GM19023 (cell line): ENCODE results near the gene GPRIN2.
"Not testable (repeated sequence)": the region's sequence is repeated elsewhere in the genome, so short reads cannot be mapped to it uniquely, and the experiment has no call there.

Experiments
- ATAC-seq: cut with Tn5 transposase; IDR thresholded peaks from one replicate; pipeline ENCODE4 v1.9.1; 2021; ENCODE audit warnings: mild to moderate bottlenecking, moderate library complexity; ENCODE audit not compliant: unreplicated experiment

The GPRIN2 gene

GRCh38 chr10:46538155-46538554, 18.3 kb downstream of the GPRIN2 start:
- ATAC-seq: no peak

- ATAC-seq: no peak
Measured at GRCh38 chr10:46537309-46537708, 19.1 kb downstream of the GPRIN2 start.

- ATAC-seq: no peak
Measured at GRCh38 chr10:46536781-46537180, 19.7 kb downstream of the GPRIN2 start.

- no peak for ATAC-seq
Measured at GRCh38 chr10:46536171-46536570, 20.3 kb downstream of the GPRIN2 start.

- no peak for ATAC-seq
Measured at GRCh38 chr10:46534828-46535524, 21.5 kb downstream of the GPRIN2 start.

- ATAC-seq: not testable (repeated sequence)
Measured at GRCh38 chr10:46532256-46532655, 24.2 kb downstream of the GPRIN2 start.

- no peak for ATAC-seq
Measured at GRCh38 chr10:46530249-46531186, 25.9 kb downstream of the GPRIN2 start.

GRCh38 chr10:46529742-46530141, 26.7 kb downstream of the GPRIN2 start:
- not testable (repeated sequence) for ATAC-seq

GRCh38 chr10:46528675-46529615, 27.5 kb downstream of the GPRIN2 start:
- no peak for ATAC-seq

GRCh38 chr10:46528171-46528671, 28.2 kb downstream of the GPRIN2 start:
- no peak for ATAC-seq

GRCh38 chr10:46527241-46527811, 29.1 kb downstream of the GPRIN2 start:
- ATAC-seq: no peak

GRCh38 chr10:46526682-46527038, 29.8 kb downstream of the GPRIN2 start:
- no peak for ATAC-seq

GRCh38 chr10:46525824-46526681, 30.4 kb downstream of the GPRIN2 start:
- no peak for ATAC-seq

- no peak for ATAC-seq
Measured at GRCh38 chr10:46525177-46525823, 31.2 kb downstream of the GPRIN2 start.

- no peak for ATAC-seq
Measured at GRCh38 chr10:46524472-46525176, 31.8 kb downstream of the GPRIN2 start.

GRCh38 chr10:46523962-46524471, 32.4 kb downstream of the GPRIN2 start:
- ATAC-seq: no peak

- ATAC-seq: no peak
Measured at GRCh38 chr10:46523119-46523961, 33.1 kb downstream of the GPRIN2 start.
